Smooth muscle cell (in vitro differentiated cells): ENCODE data around the gene SNAPC1. TPM values are rescaled to one million over a fixed set of nuclear protein-coding genes. Genes with fewer than 3 reads are reported as not detected.

Experiments
- DNase-seq: peaks from one replicate; lab custom pipeline; 2025; ENCODE audit not compliant: unreplicated experiment; lab: John Stamatoyannopoulos, UW
- H2AFZ ChIP-seq: fragments of 200-600 bp; sonication (generic); 2 replicates; pipeline ENCODE4 v1.6.0; 2016; ENCODE audit warnings: antibody characterized with exemption, low read depth, mild to moderate bottlenecking
- H3F3A ChIP-seq: fragments of 200-600 bp; sonication (generic); 2 replicates; pipeline ENCODE4 v1.6.0; 2017; ENCODE audit warnings: antibody characterized with exemption, low read depth
- H3K27ac ChIP-seq: fragments of 200-600 bp; sonication (generic); 2 replicates; pipeline ENCODE4 v1.5.1; 2016; ENCODE audit warnings: low read depth, mild to moderate bottlenecking
- H3K27me3 ChIP-seq: fragments of 200-600 bp; sonication (generic); 2 replicates; pipeline ENCODE4 v1.6.1; 2016; ENCODE audit warnings: low read depth, mild to moderate bottlenecking
- H3K36me3 ChIP-seq: fragments of 200-600 bp; sonication (generic); 2 replicates; pipeline ENCODE4 v1.5.1; 2016; ENCODE audit warnings: low read depth
- H3K4me1 ChIP-seq: fragments of 200-600 bp; sonication (generic); 2 replicates; pipeline ENCODE4 v1.5.1; 2016; ENCODE audit warnings: low read depth
- H3K4me2 ChIP-seq: fragments of 200-600 bp; sonication (generic); 2 replicates; pipeline ENCODE4 v1.6.0; 2016; ENCODE audit warnings: mild to moderate bottlenecking
- H3K4me3 ChIP-seq: fragments of 200-600 bp; sonication (generic); 2 replicates; pipeline ENCODE4 v1.5.1; 2016; ENCODE audit warnings: mild to moderate bottlenecking
- H3K79me2 ChIP-seq: fragments of 200-600 bp; sonication (generic); 2 replicates; pipeline ENCODE4 v1.6.0; 2016; ENCODE audit warnings: low read depth, mild to moderate bottlenecking
- H3K9ac ChIP-seq: fragments of 200-600 bp; sonication (generic); 2 replicates; pipeline ENCODE4 v1.6.0; 2016; ENCODE audit warnings: low read depth
- H3K9me3 ChIP-seq: fragments of 200-600 bp; sonication (generic); replicated peaks from 2 replicates; pipeline ENCODE4 v1.5.1; 2016; ENCODE audit warnings: low read depth
- H4K20me1 ChIP-seq: fragments of 200-600 bp; sonication (generic); 2 replicates; pipeline ENCODE4 v1.6.0; 2016; ENCODE audit warnings: low read depth
- CTCF ChIP-seq: fragments of 200-600 bp; sonication (generic); IDR thresholded peaks from 2 replicates; pipeline ENCODE4 v1.5.1; 2017; ENCODE audit warnings: borderline replicate concordance, mild to moderate bottlenecking, antibody characterized with exemption; ENCODE audit not compliant: insufficient read depth, poor library complexity, severe bottlenecking
- WGBS: methylation state at CpG from one replicate; pipeline ENCODE4 v1.1.7; 2016; ENCODE audit warnings: low lambda C conversion rate; 5-methylcytosine and 5-hydroxymethylcytosine counted together
- polyA plus RNA-seq: library from polyadenylated mRNA; unstranded; fragments of >200 nt; fragmentation: Nextera tagmentation; extraction: Ambion mirVana; gene quantifications from 2 replicates; pipeline ENCODE4 v1.2.1, GENCODE V29; 2016
- total RNA-seq: library from RNA; depleted of rRNA; stranded (reverse); fragments of >200 nt; gene quantifications from 2 replicates; pipeline ENCODE4 v1.2.3, GENCODE V29; 2014

SNAPC1 gene
- total and polyA plus RNA-seq, 2 experiments from 2014 or later: 6.1 to 13.5 TPM

GRCh38 chr14:61718039-61718438, 44.2 kb upstream of the SNAPC1 start:
- Histone ChIP-seq H3K27ac (peak overlapping the region; percentile 90), H3K4me3 (no peak overlapping the region), H3K4me1 (peaks cover 55% of the 10 kb centered on the region), H3K9me3 (no peaks in the 10 kb centered on the region), H2AFZ (no peak overlapping the region), H3K79me2 (peaks cover 100% of the 10 kb centered on the region), H3K36me3 (peaks cover 7% of the 10 kb centered on the region), H3F3A (peaks cover 13% of the 10 kb centered on the region), H4K20me1 (peaks cover 100% of the 10 kb centered on the region), H3K4me2 (peak overlapping the region; percentile 80), H3K9ac (no peak overlapping the region), H3K27me3 (no peaks in the 10 kb centered on the region)
- no peak for DNase-seq
- TF ChIP-seq CTCF: no peak
- WGBS: 68% methylated on average over 2 of the region's 2 CpGs

- H3K9ac ChIP-seq: peak overlapping the region; percentile 48
- peaks cover 100% of the 10 kb centered on the region for H3K79me2 ChIP-seq
- peaks cover 98% of the 10 kb centered on the region for H4K20me1 ChIP-seq
- no peaks in the 10 kb centered on the region for H3K9me3 ChIP-seq
- TF ChIP-seq CTCF: no peak
- peaks cover 10% of the 10 kb centered on the region for H3K36me3 ChIP-seq
- peak overlapping the region; percentile 80 for H3K4me2 ChIP-seq
- H2AFZ ChIP-seq: no peak overlapping the region
- H3K27ac ChIP-seq: peak overlapping the region; percentile 90
- H3K4me1 ChIP-seq: peaks cover 48% of the 10 kb centered on the region
- H3K27me3 ChIP-seq: no peaks in the 10 kb centered on the region
- 73% methylated on average over 5 of the region's 5 CpGs for WGBS
- peaks cover 16% of the 10 kb centered on the region for H3F3A ChIP-seq
- DNase-seq: no peak
- H3K4me3 ChIP-seq: peak overlapping the region; percentile 11
These were observed 42.6 kb upstream of the SNAPC1 start for GRCh38 chr14:61719344-61720293.

GRCh38 chr14:61720294-61720661, 41.9 kb upstream of the SNAPC1 start:
- H4K20me1 ChIP-seq: peaks cover 98% of the 10 kb centered on the region
- H2AFZ ChIP-seq: no peak overlapping the region
- H3K9me3 ChIP-seq: no peaks in the 10 kb centered on the region
- peak overlapping the region; percentile 90 for H3K27ac ChIP-seq
- no peak for TF ChIP-seq CTCF
- 15% methylated on average over 9 of the region's 9 CpGs for WGBS
- peak overlapping the region; percentile 11 for H3K4me3 ChIP-seq
- peak overlapping the region; percentile 80 for H3K4me2 ChIP-seq
- DNase-seq: no peak
- no peaks in the 10 kb centered on the region for H3K27me3 ChIP-seq
- H3F3A ChIP-seq: peaks cover 16% of the 10 kb centered on the region
- H3K9ac ChIP-seq: peak overlapping the region; percentile 48
- H3K4me1 ChIP-seq: peaks cover 47% of the 10 kb centered on the region
- peaks cover 15% of the 10 kb centered on the region for H3K36me3 ChIP-seq
- H3K79me2 ChIP-seq: peaks cover 100% of the 10 kb centered on the region

GRCh38 chr14:61720741-61721140, 41.5 kb upstream of the SNAPC1 start:
- Histone ChIP-seq H4K20me1 (peaks cover 98% of the 10 kb centered on the region), H3K79me2 (peaks cover 100% of the 10 kb centered on the region), H3F3A (peaks cover 16% of the 10 kb centered on the region), H3K9me3 (no peaks in the 10 kb centered on the region), H3K36me3 (peaks cover 15% of the 10 kb centered on the region), H3K4me2 (peak overlapping the region; percentile 80), H3K4me1 (peaks cover 42% of the 10 kb centered on the region), H3K4me3 (no peak overlapping the region), H3K27ac (peak overlapping the region; percentile 90), H3K27me3 (no peaks in the 10 kb centered on the region), H2AFZ (no peak overlapping the region), H3K9ac (peak overlapping the region; percentile 41)
- WGBS: 65% methylated on average over 6 of the region's 6 CpGs
- no peak for TF ChIP-seq CTCF
- no peak for DNase-seq
